HCEC 1CT (cell line): ENCODE data around the gene SIGLEC15.
A peak's percentile ranks its signal among the peaks of the same experiment; 100 is the strongest.
"Not testable (repeated sequence)": the region's sequence is repeated elsewhere in the genome, so short reads cannot be mapped to it uniquely, and the experiment has no call there.

ENCODE experiments used
- DNase-seq: peaks from one replicate; pipeline ENCODE4 v3.0.0-alpha.2; 2017

SIGLEC15 gene, protein sequence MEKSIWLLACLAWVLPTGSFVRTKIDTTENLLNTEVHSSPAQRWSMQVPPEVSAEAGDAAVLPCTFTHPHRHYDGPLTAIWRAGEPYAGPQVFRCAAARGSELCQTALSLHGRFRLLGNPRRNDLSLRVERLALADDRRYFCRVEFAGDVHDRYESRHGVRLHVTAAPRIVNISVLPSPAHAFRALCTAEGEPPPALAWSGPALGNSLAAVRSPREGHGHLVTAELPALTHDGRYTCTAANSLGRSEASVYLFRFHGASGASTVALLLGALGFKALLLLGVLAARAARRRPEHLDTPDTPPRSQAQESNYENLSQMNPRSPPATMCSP

DNA sequence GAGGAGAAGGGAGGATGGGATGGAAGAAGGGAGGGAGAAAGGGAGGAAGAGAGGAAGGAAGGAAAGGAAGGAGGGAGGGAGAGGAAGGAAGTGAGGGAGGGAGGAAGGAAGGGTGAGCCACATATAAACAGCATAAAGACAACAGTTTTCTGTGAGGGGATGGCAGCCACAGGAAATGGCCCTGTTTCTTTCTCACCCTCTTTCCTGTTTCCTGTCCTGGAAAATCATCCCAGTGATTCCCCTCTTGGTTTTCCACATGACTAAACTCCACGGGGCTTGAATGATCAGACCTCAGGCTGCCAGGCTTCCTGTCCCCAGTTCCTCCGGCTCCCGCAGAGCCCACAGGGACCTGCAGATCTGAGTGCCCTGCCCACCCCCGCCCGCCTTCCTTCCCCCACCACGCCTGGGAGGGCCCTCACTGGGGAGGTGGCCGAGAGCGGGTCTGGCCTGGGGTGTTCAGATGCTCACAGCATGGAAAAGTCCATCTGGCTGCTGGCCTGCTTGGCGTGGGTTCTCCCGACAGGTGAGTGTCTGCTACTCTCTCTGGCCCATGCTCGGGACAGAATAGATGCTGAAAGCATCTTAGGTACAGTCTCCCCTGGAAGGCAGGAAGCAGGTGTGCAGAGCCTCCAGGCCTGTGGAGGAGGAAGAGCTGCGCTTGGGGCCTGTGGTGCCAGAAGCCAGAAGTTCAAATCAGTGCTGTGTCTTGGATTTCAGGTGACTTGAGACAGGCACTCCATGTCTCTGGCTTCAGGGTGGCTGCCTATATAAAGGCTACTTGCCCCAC lies at the start of gene SIGLEC15:
Gene SIGLEC15, plus strand, starts transcription at position 418 of the 787 bp plus-strand sequence. Its CDS starts 54 bp downstream, at position 472.
- DNase-seq: no peak

DNA sequence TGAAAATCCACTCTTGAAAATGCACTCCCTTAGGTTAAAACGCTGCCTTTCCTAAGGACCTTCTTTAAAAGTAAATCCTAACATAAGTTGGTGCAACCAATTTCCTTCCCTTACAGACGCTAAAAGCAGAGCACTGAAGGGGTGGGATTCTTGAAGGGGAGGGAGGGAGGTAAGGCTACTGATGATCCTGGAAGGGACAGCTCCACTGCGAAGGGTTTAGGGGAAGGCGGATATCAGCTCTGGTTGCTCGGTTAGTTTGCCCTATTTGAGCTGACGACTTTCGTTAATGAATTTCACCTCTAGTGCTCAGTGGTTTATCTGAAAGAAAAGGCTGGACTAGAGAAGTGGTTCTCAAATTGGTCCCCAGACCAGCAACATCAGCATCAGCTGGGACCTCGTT lies 49.7 kb upstream of the SIGLEC15 start:
- DNase-seq: no peak

DNA sequence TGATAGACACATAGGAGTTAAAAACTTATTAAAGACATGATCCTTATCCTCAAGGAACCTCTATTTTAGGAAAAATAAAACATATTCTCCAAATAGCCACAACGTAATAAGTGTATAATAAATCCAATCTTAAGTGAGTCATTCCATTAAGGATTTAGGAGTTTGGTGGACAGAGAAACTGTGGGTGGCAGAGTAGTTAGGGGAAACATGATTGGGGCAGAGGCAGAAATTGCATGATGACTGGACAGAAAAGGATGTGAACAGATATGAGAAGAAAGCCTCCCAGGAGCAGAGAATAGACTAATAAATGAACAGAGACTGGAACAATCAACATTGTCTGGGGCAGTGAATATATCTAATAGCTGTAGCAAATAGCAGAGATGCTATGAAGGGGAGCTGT lies 48.1 kb upstream of the SIGLEC15 start:
- DNase-seq: peak; percentile 83

DNA sequence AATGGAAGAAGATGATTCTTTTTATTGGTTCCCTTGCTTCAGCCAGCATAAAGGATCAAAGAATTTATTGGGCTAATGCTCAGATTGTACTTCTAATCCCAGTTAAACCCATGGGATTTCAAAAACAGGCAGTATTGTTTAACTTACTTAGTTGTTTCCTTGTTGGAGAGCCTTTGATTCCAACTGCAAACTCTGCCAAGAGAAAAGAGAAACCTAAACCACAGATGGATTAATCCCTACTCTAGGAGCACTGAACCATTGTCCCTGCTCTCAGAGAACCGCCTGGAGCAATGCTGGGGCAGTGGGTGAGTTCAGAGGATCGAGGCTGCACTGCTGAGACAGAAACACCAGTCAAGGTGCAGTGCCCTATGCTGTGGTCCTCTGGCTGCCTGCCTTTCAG lies 44.9 kb upstream of the SIGLEC15 start:
- DNase-seq: peak; percentile 39

DNA sequence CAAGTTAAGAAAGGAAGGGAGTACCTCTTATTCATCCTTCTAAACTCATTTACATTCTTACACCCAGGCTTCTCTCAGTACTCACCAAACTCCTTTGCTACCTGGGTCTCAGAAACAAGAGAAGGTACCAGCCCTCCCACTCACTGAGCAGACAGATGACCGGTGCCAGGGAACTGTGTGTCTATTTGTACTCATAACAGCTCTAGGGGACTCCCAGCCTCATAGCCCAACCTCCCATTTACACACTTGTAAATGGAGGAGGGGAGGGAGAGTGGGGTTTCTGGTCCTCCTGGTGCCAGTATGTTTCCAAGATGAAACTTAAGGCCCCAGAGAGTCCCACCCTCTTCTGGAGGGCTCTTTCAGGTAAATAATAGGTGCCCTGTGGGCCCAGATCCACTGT lies 42.8 kb upstream of the SIGLEC15 start:
- no peak for DNase-seq

DNA sequence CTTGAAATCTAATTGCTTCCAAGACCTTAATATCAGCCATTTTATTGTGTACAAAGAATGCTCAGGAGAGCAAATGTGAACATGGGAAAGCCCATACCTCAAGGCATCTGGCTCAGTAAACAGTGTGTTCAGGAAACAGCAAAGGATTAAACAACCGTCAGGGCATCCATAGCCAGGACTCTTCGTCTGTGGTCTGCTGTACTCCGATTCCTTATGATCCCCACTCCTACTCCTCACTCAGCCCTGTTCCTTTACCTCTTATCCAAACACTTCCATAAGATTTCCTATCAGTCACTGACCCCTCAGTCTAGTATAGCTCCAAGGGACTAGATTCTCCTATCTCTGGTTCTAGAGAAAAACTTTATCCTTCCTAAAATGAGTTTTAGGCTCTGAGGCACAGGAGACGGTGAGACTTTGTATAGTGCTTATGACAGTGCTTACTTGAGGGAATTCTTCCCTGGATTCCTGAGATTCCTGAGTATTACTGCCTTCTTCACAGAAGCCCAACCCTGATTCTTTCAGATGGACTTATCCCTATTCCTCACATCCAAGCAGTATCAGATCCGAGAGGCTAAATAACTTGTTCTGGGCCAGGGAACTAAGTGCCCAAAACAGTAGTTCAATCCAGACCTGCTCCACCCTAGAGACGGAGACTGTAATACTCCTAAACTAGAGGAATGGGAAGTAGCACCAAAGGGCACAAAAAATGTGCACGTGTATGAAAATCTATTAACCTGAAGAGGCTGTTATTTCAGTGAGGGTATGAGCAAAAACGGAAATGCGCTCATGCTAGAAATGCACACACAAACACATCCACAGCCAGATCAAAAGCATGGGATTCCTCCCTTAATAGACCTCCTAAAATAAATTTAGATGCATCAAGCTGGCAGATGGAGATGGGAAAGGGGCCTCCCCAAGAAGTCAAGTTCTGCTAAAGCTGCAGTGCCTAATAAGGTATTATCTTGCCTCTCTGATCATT lies 42.1 kb upstream of the SIGLEC15 start:
- DNase-seq: peak; percentile 72

DNA sequence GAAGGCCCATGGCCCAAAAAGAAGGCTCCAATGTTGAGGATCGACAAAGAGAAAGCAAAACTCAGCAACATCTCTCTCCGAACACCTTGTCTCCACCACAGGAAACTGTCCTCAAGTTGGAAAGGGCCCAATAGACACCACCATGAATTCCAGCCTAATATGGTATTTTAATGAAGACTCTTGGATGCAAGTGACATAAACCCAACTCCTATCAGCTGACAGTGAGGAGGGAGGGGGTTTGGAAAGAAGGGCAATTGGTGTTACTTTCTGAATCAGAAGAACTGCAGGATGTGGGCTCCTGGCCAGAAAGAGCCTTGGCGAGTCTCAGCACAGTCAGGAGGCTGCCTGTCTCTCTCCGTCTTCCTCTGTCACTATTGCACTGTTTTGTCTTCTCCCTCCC lies 40.3 kb upstream of the SIGLEC15 start:
- peak; percentile 34 for DNase-seq

DNA sequence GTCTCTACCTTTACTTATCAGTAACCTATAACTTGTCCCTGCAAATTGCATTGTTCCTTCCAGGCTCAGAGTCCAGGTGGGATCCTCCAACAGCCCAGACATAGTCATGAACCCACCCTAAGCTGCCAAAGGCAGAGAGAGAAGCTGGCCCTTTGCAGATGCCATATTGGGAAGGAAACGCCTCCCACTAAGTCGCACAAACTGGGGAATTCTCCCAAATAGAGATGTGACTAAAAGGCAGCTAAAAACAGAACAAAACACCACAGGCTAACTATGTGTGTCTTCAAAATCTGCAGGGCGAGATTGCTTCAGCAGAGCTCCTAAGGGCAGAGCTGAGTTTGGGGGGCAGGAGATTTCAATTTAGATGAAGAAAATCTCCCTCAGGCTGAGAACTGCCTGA lies 38.5 kb upstream of the SIGLEC15 start:
- no peak for DNase-seq

DNA sequence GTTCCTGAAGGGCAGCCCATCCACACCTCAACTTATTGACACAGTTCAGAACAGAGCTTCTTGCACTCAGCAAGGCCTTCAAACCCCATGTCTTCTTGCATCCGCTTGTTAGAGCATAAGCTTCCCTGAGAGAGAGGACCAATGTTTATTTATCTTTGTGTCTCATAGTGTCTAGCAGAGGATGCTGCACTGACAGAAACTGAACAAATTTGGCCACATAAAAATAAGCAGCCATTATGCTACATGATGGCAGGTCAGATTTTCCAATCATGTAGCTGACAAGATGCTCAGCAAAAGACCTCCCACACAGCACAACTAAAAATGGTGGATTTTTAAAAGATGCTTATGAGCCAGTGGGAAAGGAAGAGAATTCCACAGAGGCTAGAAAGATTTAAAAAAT lies 38.1 kb upstream of the SIGLEC15 start:
- no peak for DNase-seq

DNA sequence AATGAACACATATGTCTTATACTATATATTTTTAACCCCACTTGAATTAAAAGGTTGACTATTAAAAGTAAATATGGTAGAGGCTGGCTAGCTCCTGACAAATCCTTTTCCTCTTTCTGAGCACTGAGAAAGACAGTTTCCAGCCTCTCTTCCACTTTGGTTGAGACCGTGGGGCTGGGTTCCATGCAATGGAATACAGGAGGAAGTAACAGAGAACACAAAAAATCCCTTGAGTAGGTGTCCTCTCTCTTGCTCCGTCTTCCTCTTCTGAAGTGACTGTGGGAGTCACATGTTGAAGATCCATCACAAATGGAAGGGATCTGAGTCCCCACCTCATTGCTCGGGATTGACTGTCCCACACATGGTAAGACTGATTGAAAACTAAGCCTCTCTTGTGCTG lies 36.6 kb upstream of the SIGLEC15 start:
- DNase-seq: no peak

DNA sequence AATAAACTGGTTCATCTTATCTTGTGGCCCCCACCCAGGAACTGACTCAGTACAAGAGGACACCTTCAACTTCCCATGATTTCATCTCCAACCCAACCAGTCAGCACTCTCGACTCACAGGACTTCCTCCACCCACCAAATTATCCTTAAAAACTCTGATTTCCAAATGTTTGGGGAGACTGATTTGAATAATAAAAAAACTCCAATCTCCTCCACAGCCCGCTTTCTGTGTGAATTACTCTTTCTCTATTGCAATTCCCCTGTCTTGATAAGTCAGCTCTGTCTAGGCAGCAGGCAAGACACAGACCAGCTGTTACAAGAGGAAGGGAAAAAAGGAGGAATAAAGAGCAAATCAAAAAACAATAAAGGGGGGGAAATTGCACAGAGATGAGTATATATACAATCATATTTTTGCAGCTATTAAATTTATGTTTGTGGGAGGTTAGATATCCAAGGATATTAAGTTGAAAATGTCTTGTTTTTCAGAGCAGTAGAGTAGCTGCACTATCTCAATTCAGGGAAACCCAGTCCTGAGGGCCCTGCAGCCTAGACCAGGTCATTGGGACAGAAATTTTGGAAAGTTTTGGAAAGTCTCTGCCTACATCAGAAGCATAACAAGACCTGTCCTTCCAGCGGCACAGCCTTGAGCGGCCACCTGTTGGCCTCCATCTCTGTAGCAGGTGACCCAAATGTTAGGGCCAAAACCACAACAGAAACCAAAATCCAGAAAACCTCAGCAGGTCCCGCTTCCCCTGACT lies 32.8 kb upstream of the SIGLEC15 start:
- DNase-seq: peak; percentile 53

DNA sequence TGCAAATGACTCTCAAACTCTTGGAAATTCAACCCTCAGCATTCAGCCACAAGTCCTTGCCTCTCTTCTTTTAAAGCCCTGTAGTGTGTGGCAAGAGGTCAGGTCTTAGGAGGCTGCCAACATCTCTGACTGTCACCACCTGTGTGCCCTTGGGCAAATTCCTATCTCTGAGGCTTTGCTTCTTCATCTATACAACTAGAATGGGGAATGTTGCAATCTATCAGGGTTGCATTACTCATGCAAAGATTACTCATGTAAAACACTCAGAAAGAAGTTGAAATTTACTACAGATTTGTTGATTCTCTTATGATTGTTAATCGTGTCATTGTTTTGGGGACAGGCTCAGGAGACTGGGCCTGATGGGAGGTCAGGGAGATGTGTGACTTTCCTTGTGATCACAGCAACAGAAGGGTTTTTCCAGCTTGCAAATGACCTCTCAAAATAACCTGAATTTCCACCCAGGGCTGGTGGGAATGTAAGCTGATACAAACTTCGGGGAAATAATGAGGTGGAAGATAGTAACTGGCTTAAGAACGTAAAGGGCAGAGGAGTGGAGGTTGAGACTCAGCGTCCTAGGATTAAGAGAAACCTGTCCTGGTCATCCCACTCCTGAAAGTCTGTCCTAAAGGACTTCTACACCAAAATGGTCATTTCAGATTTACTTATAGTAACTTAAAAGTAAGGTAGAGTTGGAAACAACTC lies 32.1 kb upstream of the SIGLEC15 start:
- DNase-seq: peak; percentile 93

DNA sequence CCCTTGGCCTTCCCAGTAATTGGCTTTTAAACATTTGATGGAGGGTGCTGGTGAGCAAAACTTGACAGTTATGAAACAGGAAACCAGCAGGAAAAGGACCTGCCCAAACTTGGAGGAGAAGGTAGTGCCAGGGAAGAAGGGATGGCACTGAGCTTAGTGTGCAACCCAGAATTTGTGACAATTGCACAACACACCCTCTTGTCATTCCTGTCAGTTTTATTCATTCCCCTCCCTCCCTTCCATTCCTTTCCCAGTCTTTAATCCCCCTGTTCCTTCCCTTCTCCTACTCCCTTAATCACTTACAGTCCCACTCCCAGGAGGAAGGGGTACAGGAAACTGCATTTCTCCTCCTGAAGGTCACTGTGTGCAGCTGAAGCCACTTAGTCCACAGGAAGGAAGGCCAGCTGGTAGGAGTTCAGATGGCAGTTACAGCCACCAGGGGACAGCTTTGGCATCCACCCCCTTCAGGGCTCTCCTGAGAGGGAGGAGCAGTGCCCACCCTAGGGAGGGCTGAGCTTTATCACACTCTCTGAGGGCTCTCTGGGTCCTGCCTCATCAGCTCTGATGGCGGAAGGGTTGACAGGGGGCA lies 24.0 kb upstream of the SIGLEC15 start:
- DNase-seq: peak; percentile 21

DNA sequence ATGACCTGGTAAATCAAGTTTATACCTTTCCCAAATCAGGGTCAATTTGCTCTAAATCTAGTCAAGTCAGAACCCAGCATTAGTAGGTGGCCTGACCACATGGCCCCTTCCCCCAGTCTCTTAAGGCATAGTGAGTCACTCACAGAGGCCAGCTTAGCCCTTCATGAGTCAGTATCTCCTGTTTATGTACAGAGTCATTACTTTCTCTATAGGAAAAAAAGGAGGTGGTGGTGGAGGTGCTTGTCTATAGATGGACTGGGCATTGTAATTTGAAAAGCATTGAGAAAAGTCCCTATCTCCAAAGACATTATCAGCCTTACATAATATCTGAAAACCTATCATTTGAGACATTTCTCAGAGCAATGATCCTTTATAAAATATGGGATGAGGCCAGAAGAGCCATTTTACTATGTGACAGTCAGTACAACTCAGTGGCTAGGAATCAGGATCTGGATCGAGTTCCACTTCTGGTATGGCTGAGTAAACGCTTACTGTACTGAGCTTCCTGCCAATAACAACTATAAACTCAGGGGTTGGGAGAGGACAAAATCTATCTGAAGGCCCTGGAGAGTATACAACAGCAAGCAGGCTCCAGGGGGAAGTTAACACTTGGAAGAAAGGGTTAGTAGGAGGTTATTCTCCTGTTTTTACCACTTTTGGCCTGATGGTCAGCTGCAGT lies 22.5 kb upstream of the SIGLEC15 start:
- peak; percentile 100 for DNase-seq

DNA sequence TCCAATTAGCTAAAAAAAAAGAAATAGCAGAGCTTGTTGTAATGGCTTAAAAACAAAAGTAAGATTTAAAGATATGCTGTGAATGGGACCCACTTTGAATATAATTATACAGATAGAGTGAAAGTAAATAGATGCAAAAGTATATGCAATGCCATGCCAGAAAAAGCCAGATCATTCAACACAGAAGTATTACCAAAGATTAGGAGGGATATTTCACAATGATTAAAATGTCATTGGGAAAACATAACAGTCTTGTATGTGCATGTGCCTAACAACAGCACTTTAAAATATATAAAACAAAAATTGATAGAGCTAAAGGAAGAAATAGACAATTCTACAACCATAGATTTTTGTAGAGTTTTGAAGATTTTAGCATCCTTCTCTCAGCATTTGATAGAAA lies 19.9 kb upstream of the SIGLEC15 start:
- peak; percentile 30 for DNase-seq

DNA sequence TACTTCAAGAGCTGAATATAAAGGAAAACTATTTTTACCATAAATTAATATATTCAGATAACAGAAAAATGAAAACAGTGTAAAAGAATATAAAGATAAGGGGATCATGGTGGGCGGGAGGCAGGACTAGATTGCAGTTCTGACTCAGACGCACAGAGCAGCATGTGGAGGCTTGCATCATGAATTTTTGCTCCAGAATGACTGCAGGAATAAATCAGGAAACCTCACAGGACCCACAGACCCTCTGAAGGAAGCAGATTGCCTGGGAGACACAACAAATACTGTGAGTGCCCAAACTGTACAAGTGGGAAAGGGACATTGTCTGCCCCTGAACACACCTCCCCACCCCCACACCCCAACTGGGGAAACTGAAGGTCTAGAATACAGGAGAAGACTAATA lies 19.2 kb upstream of the SIGLEC15 start:
- DNase-seq: no peak

DNA sequence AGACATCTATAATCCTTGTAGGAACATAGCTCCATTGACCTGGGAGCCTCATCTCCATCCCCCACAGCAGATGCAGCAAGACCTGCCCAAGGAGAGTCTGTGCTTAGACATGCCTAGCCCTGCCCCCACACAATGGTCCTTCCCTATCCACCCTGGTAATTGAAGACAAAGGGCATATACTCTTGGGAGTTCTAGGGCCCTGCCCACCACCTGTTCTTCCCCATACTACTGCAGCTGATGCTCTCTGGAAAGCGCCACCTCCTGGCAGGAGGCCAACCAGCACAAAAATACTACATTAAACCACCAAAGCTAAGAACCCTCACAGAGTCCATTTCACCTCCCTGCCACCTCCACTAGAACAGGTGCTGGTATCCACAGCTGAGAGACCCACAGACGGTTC lies 18.3 kb upstream of the SIGLEC15 start:
- DNase-seq: not testable (repeated sequence)

DNA sequence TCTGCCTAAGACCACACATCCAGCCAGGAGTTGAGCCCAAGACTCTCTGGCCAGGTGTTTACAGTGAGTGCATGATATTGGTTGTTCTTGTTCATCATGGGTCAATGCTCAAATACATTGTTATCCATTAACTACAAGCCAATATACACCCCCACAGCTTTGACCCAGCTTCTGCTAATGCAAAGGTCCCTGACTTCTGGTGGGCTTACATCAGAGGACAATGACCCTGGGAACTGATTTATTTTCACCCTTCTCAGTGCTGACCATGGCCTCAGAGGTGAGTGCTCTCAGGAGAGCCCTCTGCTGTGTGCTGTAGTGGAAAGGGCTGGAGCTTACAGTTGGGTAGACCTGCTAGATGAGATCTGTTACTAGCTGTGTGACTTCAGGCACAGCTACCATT lies 10.7 kb upstream of the SIGLEC15 start:
- DNase-seq: not testable (repeated sequence)

DNA sequence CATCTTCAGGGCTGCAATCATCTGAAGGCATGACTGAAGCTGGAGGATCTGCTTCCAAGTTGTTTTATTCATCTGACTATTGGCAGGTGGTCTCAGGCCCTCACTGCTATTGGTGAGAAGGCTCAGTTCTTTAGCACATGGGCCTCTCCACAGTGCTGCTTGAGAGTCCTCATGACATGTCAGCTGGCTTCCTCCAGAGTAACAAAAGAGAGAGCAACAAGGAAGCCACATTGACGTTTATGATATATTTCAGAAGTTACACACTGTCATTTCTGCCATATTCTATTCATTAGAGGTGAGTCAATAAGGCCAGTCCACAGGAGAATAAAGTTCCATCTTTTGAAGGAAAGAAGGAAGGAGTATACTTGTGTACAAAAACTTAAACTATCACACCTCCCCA lies 7.9 kb upstream of the SIGLEC15 start:
- DNase-seq: no peak

DNA sequence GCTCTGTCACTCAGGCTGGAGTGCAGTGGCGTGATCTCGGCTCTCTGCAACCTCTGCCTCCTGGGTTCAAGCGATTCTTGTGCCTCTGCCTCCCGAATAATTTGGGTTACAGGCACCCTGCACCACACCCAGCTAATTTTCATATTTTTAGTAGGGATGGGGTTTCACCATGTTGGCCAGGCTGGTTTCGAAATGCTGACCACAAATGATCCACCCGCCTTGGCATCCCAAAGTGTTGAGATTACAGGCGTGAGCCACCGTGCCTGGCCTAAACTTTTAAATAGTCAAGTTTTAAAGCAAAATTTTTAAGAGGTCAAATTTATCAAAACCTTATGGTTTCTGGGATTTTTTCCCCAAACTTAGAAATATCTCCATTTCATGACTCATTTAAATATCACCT lies 6.7 kb upstream of the SIGLEC15 start:
- not testable (repeated sequence) for DNase-seq
